Measurements from ENCODE around the gene GAS2L3.

GRCh38 chr12:100555722-100556121 lies 17.8 kb upstream of the GAS2L3 start:
- no peak for TF ChIP-seq CTCF (IDR thresholded peaks at IDR 0.05; ENCODE audit: insufficient read depth, low read depth, low read length)
- no peak for TF ChIP-seq EZH2 (IDR thresholded peaks at IDR 0.05; ENCODE audit: insufficient read depth, low read length)
